TTC549 (cell line): Measurements from ENCODE around the gene PRH1.

ENCODE experiments used
- FAIRE-seq: peaks from 2 replicates; lab custom pipeline; 2012; peaks lifted over from hg19 to GRCh38; lab: Jason Lieb, UNC

Gene PRH1

DNA sequence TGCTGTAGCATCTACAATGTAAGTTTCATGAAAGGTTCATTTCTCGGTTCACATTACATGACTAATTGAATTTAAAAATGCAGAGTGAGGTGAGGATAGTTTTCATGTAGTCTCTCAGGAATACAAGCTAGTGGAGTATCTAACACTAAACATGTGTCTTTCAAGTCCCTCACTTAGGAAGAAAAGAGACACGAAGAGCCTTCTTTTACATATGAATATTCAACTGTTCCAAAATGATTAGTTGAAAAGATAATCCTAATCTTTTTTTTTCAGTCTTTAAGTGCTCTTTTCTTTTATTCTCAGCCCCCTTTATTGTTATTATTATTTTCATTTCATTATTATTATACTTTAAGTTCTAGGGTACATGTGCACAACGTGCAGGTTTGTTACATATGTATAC is 45.6 kb downstream of the PRH1 start:
- no peak for FAIRE-seq
